HL-60 (cell line): ENCODE measurements around the gene CAPN9.

Experiments
- DNase-seq, 2 experiments: peaks; one replicate each; pipeline ENCODE4 v3.0.0-alpha.2; 2010 to 2020; ENCODE audit warnings: low read depth in 1 of 2, low spot score in 1 of 2
- H3K27ac ChIP-seq: fragments of 250-450 bp; sonication (Bioruptor Pico); replicated peaks from 2 replicates; pipeline ENCODE4 v1.5.1; 2020; ENCODE audit warnings: mild to moderate bottlenecking, moderate library complexity
- H3K27me3 ChIP-seq: fragments of 250-450 bp; sonication (Bioruptor Pico); 2 replicates; pipeline ENCODE4 v1.5.1; 2021; ENCODE audit warnings: mild to moderate bottlenecking, moderate library complexity; ENCODE audit not compliant: insufficient read depth, poor library complexity, severe bottlenecking
- H3K4me3 ChIP-seq: replicated peaks from 2 replicates; pipeline ENCODE4 v1.5.1; 2011; ENCODE audit warnings: mild to moderate bottlenecking, control low read depth, low read length; ENCODE audit not compliant: insufficient read depth
- GABPA ChIP-seq: IDR thresholded peaks from 2 replicates; pipeline ENCODE4 v1.6.1; 2012; ENCODE audit warnings: low read depth
- POLR2AphosphoS5 ChIP-seq: IDR thresholded peaks from 2 replicates; pipeline ENCODE4 v1.6.1; 2012; ENCODE audit warnings: low read depth
- SPI1 ChIP-seq: IDR thresholded peaks from 2 replicates; pipeline ENCODE4 v1.6.1; 2012; ENCODE audit warnings: low read depth, mild to moderate bottlenecking, borderline replicate concordance
- TF ChIP-seq, protein P1 (sequence below): IDR thresholded peaks from 2 replicates; pipeline ENCODE4 v1.6.1; 2012; ENCODE audit warnings: low read depth; ENCODE audit not compliant: insufficient replicate concordance
- TF ChIP-seq, protein P2 (sequence below): IDR thresholded peaks from one replicate; pipeline ENCODE4 v1.5.1; 2011; ENCODE audit warnings: low read length, control low read depth, inconsistent platforms; ENCODE audit not compliant: insufficient read depth

CAPN9 gene

DNA sequence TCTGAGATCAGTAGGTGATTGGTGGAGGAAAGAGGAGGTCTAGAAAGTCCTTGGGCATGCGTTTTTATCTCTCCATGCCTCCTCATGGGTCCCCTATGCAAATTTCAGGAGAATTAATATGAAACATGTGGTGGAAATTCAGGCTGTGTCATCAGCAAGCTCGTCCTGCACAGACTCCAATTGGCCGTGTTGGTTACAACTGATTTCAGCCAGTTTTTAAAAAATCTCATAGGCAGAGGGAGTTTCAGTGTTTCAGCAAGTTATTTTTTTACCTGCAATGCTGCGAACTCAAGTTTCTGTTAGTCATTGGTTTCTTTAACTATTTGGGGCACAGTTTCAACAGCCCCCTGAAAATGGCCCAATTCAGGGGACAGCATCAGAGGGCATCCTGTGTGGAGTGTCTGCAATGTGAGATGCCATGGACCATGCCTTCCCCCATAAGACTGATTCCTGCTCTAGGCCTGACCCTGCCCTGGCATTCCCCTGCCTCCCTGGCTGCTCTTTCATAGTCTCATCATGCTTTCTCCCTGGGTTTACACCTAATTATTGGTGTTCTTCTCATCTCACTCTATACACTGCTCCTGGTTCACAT lies 61.2 kb downstream of the CAPN9 start:
- H3K27ac ChIP-seq = no peak overlapping the region
- no peak for DNase-seq
- no peak overlapping the region for H3K4me3 ChIP-seq
- no peak for TF ChIP-seq POLR2AphosphoS5
- no peak for TF ChIP-seq SPI1
- TF ChIP-seq, protein P1, sequence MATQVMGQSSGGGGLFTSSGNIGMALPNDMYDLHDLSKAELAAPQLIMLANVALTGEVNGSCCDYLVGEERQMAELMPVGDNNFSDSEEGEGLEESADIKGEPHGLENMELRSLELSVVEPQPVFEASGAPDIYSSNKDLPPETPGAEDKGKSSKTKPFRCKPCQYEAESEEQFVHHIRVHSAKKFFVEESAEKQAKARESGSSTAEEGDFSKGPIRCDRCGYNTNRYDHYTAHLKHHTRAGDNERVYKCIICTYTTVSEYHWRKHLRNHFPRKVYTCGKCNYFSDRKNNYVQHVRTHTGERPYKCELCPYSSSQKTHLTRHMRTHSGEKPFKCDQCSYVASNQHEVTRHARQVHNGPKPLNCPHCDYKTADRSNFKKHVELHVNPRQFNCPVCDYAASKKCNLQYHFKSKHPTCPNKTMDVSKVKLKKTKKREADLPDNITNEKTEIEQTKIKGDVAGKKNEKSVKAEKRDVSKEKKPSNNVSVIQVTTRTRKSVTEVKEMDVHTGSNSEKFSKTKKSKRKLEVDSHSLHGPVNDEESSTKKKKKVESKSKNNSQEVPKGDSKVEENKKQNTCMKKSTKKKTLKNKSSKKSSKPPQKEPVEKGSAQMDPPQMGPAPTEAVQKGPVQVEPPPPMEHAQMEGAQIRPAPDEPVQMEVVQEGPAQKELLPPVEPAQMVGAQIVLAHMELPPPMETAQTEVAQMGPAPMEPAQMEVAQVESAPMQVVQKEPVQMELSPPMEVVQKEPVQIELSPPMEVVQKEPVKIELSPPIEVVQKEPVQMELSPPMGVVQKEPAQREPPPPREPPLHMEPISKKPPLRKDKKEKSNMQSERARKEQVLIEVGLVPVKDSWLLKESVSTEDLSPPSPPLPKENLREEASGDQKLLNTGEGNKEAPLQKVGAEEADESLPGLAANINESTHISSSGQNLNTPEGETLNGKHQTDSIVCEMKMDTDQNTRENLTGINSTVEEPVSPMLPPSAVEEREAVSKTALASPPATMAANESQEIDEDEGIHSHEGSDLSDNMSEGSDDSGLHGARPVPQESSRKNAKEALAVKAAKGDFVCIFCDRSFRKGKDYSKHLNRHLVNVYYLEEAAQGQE = no peak
- no peak for TF ChIP-seq GABPA
- TF ChIP-seq, protein P2, sequence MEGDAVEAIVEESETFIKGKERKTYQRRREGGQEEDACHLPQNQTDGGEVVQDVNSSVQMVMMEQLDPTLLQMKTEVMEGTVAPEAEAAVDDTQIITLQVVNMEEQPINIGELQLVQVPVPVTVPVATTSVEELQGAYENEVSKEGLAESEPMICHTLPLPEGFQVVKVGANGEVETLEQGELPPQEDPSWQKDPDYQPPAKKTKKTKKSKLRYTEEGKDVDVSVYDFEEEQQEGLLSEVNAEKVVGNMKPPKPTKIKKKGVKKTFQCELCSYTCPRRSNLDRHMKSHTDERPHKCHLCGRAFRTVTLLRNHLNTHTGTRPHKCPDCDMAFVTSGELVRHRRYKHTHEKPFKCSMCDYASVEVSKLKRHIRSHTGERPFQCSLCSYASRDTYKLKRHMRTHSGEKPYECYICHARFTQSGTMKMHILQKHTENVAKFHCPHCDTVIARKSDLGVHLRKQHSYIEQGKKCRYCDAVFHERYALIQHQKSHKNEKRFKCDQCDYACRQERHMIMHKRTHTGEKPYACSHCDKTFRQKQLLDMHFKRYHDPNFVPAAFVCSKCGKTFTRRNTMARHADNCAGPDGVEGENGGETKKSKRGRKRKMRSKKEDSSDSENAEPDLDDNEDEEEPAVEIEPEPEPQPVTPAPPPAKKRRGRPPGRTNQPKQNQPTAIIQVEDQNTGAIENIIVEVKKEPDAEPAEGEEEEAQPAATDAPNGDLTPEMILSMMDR = no peak
- H3K27me3 ChIP-seq = no peaks in the 10 kb centered on the region

DNA sequence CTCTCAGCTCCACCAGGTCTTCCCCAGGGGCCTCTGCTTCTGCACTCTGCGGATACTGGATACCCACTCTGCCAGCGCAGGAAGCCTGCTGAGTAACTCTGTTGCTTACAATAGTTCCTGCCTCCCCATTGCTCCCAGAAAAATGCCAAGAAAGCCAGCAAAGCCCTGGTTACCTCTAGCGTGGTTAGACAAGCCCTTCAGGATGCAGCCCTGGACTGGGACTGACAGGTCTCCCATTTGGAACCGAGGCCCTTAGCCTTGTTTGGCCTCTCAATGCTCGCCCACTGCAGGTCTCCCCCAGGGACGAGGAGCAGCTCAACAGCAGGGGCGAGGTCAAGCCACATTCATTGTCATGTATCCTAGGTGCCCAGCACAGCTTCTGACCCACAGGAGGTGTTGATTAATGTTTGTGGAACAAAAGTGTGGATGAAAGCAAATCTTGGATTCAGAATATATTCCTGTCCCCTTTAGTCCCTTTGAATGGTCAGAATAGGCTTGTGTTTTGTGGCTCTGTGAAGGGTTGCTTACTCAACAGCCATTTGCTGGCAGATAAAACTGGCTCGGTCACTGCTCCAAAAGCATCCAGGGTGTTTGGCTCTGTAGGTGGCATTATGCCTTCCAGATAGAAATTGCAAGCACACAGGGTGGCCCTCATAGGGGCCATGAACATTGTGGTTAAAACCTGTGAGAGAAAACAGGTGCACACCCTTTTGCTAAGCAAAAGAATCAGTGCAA lies 62.2 kb downstream of the CAPN9 start:
- H3K4me3 ChIP-seq = no peak overlapping the region
- TF ChIP-seq, protein P1 = no peak
- TF ChIP-seq GABPA (no peak), SPI1 (no peak), POLR2AphosphoS5 (no peak)
- TF ChIP-seq, protein P2 = no peak
- no peak for DNase-seq

DNA sequence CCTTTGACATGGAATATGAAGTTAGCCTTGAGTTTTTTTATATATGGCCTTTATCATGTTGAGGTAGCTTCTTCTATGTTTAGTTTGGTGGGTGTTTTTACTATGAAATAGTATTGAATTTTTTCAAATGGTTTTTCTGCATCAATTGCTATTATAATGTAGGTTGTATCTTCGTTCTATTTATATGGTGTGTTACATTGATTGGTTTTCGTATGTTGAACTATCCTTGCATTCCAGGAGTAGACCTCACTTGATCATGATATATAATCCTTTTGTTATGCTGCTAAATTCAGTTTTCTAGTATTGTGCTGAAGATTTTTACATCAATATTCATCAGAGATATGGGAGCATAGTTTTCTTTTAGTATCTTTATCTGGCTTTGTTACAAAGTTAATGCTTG lies 65.4 kb downstream of the CAPN9 start:
- H3K27me3 ChIP-seq = no peaks in the 10 kb centered on the region
- H3K27ac ChIP-seq = no peak overlapping the region
- TF ChIP-seq SPI1 (no peak), GABPA (no peak), POLR2AphosphoS5 (no peak)
- TF ChIP-seq, protein P2 = no peak
- TF ChIP-seq, protein P1 = no peak
- no peak for DNase-seq
- no peak overlapping the region for H3K4me3 ChIP-seq

More for the DNA sequence above, 62.2 kb downstream of the CAPN9 start:
- H3K27ac ChIP-seq = no peak overlapping the region
- no peaks in the 10 kb centered on the region for H3K27me3 ChIP-seq
